Thyroid gland (tissue), 4 donors: Measurements from ENCODE around the gene OTOP1.

Source experiments
- CTCF ChIP-seq, 6 experiments: fragments of 200-600 bp in 3 of 6; fragments of 450-650 bp in 3 of 6; sonication (generic) in 3 of 6; IDR thresholded peaks; one replicate each; pipeline ENCODE4 v1.5.1; 2016 to 2019; ENCODE audit warnings: antibody characterized with exemption in 6 of 6, mild to moderate bottlenecking in 2 of 6, inconsistent platforms in 1 of 6, moderate library complexity in 1 of 6
- POLR2A ChIP-seq, 2 donors: fragments of 450-650 bp; IDR thresholded peaks; one replicate each; pipeline ENCODE4 v1.6.1; 2017; ENCODE audit warnings: antibody characterized with exemption in 2 of 2, mild to moderate bottlenecking in 2 of 2, moderate library complexity in 1 of 2

DNA sequence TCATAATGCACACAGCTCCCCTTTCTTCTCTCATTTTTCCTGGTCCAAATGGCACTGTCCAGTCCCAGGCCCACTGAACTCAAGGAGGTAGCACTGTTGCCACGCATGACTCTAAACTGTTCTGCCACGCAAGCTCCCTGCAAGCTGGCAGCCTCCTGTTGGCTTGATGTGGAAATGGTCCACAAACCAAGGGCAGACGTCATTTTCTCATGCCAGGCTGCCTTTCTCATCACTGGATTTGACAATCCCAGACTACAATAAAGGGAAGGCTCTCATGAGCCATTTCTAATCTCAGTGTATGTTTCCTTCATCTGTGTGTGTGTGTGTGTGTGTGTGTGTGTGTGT is 22.4 kb downstream of the OTOP1 start:
- TF ChIP-seq CTCF (IDR thresholded peaks at IDR 0.05): no peak
- no peak for TF ChIP-seq POLR2A (IDR thresholded peaks at IDR 0.05)
